HepG2 (cell line): ENCODE measurements around the gene PXMP4. TPM values are rescaled to one million over a fixed set of nuclear protein-coding genes. Genes with fewer than 3 reads are reported as not detected.

Experiments
- ATAD3A ChIP-seq: sonication (generic); formaldehyde crosslinking; IDR thresholded peaks from 2 replicates; pipeline ENCODE4 v1.4.0; 2020; ENCODE audit warnings: missing genetic modification reagents
- ERF ChIP-seq: IDR thresholded peaks from 2 replicates; pipeline ENCODE4 v1.6.1; 2018; ENCODE audit warnings: missing biosample characterization, missing genetic modification reagents
- GFI1 ChIP-seq: sonication (generic); formaldehyde crosslinking; IDR thresholded peaks from 2 replicates; pipeline ENCODE4 v1.5.0; 2020; ENCODE audit warnings: missing genetic modification reagents, mild to moderate bottlenecking, borderline replicate concordance
- HNRNPK ChIP-seq: fragments of 200-400 bp; formaldehyde crosslinking; IDR thresholded peaks from 2 replicates; pipeline ENCODE4 v1.6.1; 2018; ENCODE audit warnings: low read length, low read depth, moderate library complexity, mild to moderate bottlenecking; ENCODE audit not compliant: poor library complexity, severe bottlenecking
- MAFF ChIP-seq: IDR thresholded peaks from 2 replicates; pipeline ENCODE4 v1.6.1; 2011; ENCODE audit warnings: low read depth, low read length, improper control_type of control experiment
- MED8 ChIP-seq: sonication (generic); formaldehyde crosslinking; IDR thresholded peaks from 2 replicates; pipeline ENCODE4 v1.8.1; 2023; ENCODE audit warnings: mild to moderate bottlenecking, missing genetic modification reagents; ENCODE audit not compliant: insufficient replicate concordance
- NFYC ChIP-seq: IDR thresholded peaks from 2 replicates; pipeline ENCODE4 v1.6.1; 2016; ENCODE audit warnings: missing genetic modification reagents, missing compliant biosample characterization
- POGZ ChIP-seq: sonication (generic); formaldehyde crosslinking; IDR thresholded peaks from 2 replicates; pipeline ENCODE4 v1.4.0; 2020; ENCODE audit warnings: mild to moderate bottlenecking, missing genetic modification reagents
- PPARG ChIP-seq: conservative IDR thresholded peaks from 2 replicates; pipeline ENCODE4 v1.6.1; 2016; ENCODE audit warnings: missing biosample characterization, missing genetic modification reagents
- REXO4 ChIP-seq: sonication (generic); formaldehyde crosslinking; IDR thresholded peaks from 2 replicates; pipeline ENCODE4 v1.8.0; 2022; ENCODE audit warnings: missing genetic modification reagents, mild to moderate bottlenecking, borderline replicate concordance
- SIX1 ChIP-seq: sonication (generic); formaldehyde crosslinking; IDR thresholded peaks from 2 replicates; pipeline ENCODE4 v1.4.0; 2020; ENCODE audit warnings: missing genetic modification reagents, borderline replicate concordance
- SRF ChIP-seq: IDR thresholded peaks from 2 replicates; pipeline ENCODE4 v1.6.1; 2011; ENCODE audit warnings: mild to moderate bottlenecking, low read depth, low read length, moderate library complexity
- TP53 ChIP-seq: sonication (generic); formaldehyde crosslinking; conservative IDR thresholded peaks from 2 replicates; pipeline ENCODE4 v1.4.0; 2020; ENCODE audit warnings: missing genetic modification reagents
- ZBTB7B ChIP-seq: sonication (generic); formaldehyde crosslinking; IDR thresholded peaks from 2 replicates; pipeline ENCODE4 v1.4.0; 2020; ENCODE audit warnings: missing genetic modification reagents
- ZNF343 ChIP-seq: sonication (generic); formaldehyde crosslinking; IDR thresholded peaks from 2 replicates; pipeline ENCODE4 v1.4.0; 2020; ENCODE audit warnings: mild to moderate bottlenecking, missing genetic modification reagents
- ZNF430 ChIP-seq: sonication (generic); formaldehyde crosslinking; IDR thresholded peaks from 2 replicates; pipeline ENCODE4 v1.9.0; 2021; ENCODE audit warnings: mild to moderate bottlenecking, missing genetic modification reagents
- ZNF441 ChIP-seq: sonication (generic); formaldehyde crosslinking; IDR thresholded peaks from 2 replicates; pipeline ENCODE4 v1.7.0; 2021; ENCODE audit warnings: missing genetic modification reagents, borderline replicate concordance
- ZNF512B ChIP-seq: sonication (generic); formaldehyde crosslinking; IDR thresholded peaks from 2 replicates; pipeline ENCODE4 v1.5.1; 2020; ENCODE audit warnings: missing genetic modification reagents, mild to moderate bottlenecking, borderline replicate concordance
- ZSCAN20 ChIP-seq: sonication (generic); formaldehyde crosslinking; IDR thresholded peaks from 2 replicates; pipeline ENCODE4 v1.4.0; 2020; ENCODE audit warnings: missing genetic modification reagents, mild to moderate bottlenecking, borderline replicate concordance
- polyA plus RNA-seq, 8 experiments: library from polyadenylated mRNA; depleted of rRNA in 3 of 8; stranded (reverse) in 7 of 8; unstranded in 1 of 8; fragments of >200 nt; fragmentation: Illumina TruSeq in 4 of 8; extraction: Trizol in 4 of 8; gene quantifications; 2 replicates each; pipeline versions ENCODE4 v1.2.1 to v1.2.3, GENCODE V29; 2011 to 2016; ENCODE audit warnings: low read depth in 4 of 8, missing spikeins in 1 of 8, mixed read lengths in 1 of 8; ENCODE audit not compliant: insufficient read depth in 1 of 8
- total RNA-seq, 5 experiments: library from RNA; depleted of rRNA; stranded (reverse); fragments of >200 nt; fragmentation: Illumina TruSeq; extraction: Trizol; gene quantifications; 2 replicates each; pipeline ENCODE4 v1.2.3, GENCODE V29; 2016; ENCODE audit warnings: low read depth in 1 of 5
- TF ChIP-seq, protein P1 (sequence below): sonication (generic); formaldehyde crosslinking; IDR thresholded peaks from 2 replicates; pipeline ENCODE4 v1.4.0; 2020; ENCODE audit warnings: missing genetic modification reagents
- TF ChIP-seq, protein P2 (sequence below): sonication (generic); formaldehyde crosslinking; IDR thresholded peaks from 2 replicates; pipeline ENCODE4 v1.5.0; 2020; ENCODE audit warnings: missing genetic modification reagents

Gene PXMP4
- total and polyA plus RNA-seq, 2 of the 13 experiments (the other 11 are each of a cell fraction or from before 2014, with no cell fraction given): not detected

GRCh38 chr20:33663161-33664084 lies 56.7 kb downstream of the PXMP4 start (continued):
- TF ChIP-seq SIX1: no peak
- TF ChIP-seq ERF: peak; percentile 94
- TF ChIP-seq REXO4 (CRISPR knock-in tag): peak; percentile 9; the same call in 1 of the 2 replicates
- no peak for TF ChIP-seq NFYC (CRISPR knock-in tag)
- no peak for TF ChIP-seq ZNF512B
- TF ChIP-seq POGZ (CRISPR knock-in tag): peak; percentile 71
- peak; percentile 91 for TF ChIP-seq HNRNPK
- TF ChIP-seq MED8 (CRISPR knock-in tag): peak; percentile 89
- peak; percentile 67 for TF ChIP-seq ZSCAN20
- peak; percentile 93 for TF ChIP-seq ZNF343 (CRISPR knock-in tag)
- TF ChIP-seq ZBTB7B (CRISPR knock-in tag): no peak; the same call in 1 of the 2 replicates
- TF ChIP-seq ZNF430 (CRISPR knock-in tag): peak; percentile 94
- no peak for TF ChIP-seq ATAD3A (CRISPR knock-in tag)
- TF ChIP-seq, protein P1, sequence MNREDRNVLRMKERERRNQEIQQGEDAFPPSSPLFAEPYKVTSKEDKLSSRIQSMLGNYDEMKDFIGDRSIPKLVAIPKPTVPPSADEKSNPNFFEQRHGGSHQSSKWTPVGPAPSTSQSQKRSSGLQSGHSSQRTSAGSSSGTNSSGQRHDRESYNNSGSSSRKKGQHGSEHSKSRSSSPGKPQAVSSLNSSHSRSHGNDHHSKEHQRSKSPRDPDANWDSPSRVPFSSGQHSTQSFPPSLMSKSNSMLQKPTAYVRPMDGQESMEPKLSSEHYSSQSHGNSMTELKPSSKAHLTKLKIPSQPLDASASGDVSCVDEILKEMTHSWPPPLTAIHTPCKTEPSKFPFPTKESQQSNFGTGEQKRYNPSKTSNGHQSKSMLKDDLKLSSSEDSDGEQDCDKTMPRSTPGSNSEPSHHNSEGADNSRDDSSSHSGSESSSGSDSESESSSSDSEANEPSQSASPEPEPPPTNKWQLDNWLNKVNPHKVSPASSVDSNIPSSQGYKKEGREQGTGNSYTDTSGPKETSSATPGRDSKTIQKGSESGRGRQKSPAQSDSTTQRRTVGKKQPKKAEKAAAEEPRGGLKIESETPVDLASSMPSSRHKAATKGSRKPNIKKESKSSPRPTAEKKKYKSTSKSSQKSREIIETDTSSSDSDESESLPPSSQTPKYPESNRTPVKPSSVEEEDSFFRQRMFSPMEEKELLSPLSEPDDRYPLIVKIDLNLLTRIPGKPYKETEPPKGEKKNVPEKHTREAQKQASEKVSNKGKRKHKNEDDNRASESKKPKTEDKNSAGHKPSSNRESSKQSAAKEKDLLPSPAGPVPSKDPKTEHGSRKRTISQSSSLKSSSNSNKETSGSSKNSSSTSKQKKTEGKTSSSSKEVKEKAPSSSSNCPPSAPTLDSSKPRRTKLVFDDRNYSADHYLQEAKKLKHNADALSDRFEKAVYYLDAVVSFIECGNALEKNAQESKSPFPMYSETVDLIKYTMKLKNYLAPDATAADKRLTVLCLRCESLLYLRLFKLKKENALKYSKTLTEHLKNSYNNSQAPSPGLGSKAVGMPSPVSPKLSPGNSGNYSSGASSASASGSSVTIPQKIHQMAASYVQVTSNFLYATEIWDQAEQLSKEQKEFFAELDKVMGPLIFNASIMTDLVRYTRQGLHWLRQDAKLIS (CRISPR knock-in tag): no peak
- TF ChIP-seq, protein P2, sequence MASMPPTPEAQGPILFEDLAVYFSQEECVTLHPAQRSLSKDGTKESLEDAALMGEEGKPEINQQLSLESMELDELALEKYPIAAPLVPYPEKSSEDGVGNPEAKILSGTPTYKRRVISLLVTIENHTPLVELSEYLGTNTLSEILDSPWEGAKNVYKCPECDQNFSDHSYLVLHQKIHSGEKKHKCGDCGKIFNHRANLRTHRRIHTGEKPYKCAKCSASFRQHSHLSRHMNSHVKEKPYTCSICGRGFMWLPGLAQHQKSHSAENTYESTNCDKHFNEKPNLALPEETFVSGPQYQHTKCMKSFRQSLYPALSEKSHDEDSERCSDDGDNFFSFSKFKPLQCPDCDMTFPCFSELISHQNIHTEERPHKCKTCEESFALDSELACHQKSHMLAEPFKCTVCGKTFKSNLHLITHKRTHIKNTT: no peak
- TF ChIP-seq SRF: no peak
- TF ChIP-seq MAFF: no peak
- TF ChIP-seq ZNF441 (CRISPR knock-in tag): peak; percentile 81
- TF ChIP-seq GFI1 (CRISPR knock-in tag): peak; percentile 55; the same call in 1 of the 2 replicates
- peak; percentile 32; the same call in 1 of the 2 replicates for TF ChIP-seq TP53 (CRISPR knock-in tag)
- TF ChIP-seq PPARG (CRISPR knock-in tag): no peak; the same call in 1 of the 2 replicates
